KMS-11 (cell line): ENCODE measurements around the gene PCCB.

Experiments
- H2AFZ ChIP-seq: fragments of 200-600 bp; sonication (generic); 2 replicates; pipeline ENCODE4 v1.6.1; 2016; ENCODE audit warnings: antibody characterized with exemption, mixed run types, low read depth
- H3K27ac ChIP-seq: fragments of 200-600 bp; sonication (generic); 2 replicates; pipeline ENCODE4 v1.6.1; 2016; ENCODE audit warnings: mild to moderate bottlenecking, mixed run types
- H3K27me3 ChIP-seq: fragments of 200-600 bp; sonication (generic); 2 replicates; pipeline ENCODE4 v1.6.1; 2017; ENCODE audit warnings: mild to moderate bottlenecking, low read depth, mixed run types, moderate library complexity; ENCODE audit not compliant: insufficient read depth
- H3K36me3 ChIP-seq: fragments of 200-600 bp; sonication (generic); 2 replicates; pipeline ENCODE4 v1.6.1; 2017; ENCODE audit warnings: mild to moderate bottlenecking, mixed run types; ENCODE audit not compliant: insufficient read depth
- H3K4me1 ChIP-seq: fragments of 200-600 bp; sonication (generic); 2 replicates; pipeline ENCODE4 v1.6.1; 2016; ENCODE audit warnings: mild to moderate bottlenecking, low read depth, mixed run types; ENCODE audit not compliant: poor library complexity, severe bottlenecking
- H3K4me2 ChIP-seq: fragments of 200-600 bp; sonication (generic); 2 replicates; pipeline ENCODE4 v1.7.0; 2016; ENCODE audit warnings: mild to moderate bottlenecking, mixed run types
- H3K4me3 ChIP-seq: fragments of 200-600 bp; sonication (generic); IDR thresholded peaks from 2 replicates; pipeline ENCODE4 v1.6.1; 2017; ENCODE audit warnings: low read depth, low read length, mixed read lengths; ENCODE audit not compliant: insufficient read depth
- H3K79me2 ChIP-seq: fragments of 200-600 bp; sonication (generic); 2 replicates; pipeline ENCODE4 v1.6.1; 2016; ENCODE audit warnings: low read depth, mixed run types; ENCODE audit not compliant: insufficient read depth
- H3K9ac ChIP-seq: fragments of 200-600 bp; sonication (generic); 2 replicates; pipeline ENCODE4 v1.6.1; 2016; ENCODE audit warnings: mild to moderate bottlenecking, mixed run types
- H4K20me1 ChIP-seq: fragments of 200-600 bp; sonication (generic); 2 replicates; pipeline ENCODE4 v1.6.1; 2016; ENCODE audit warnings: mild to moderate bottlenecking, mixed run types; ENCODE audit not compliant: insufficient read depth
- CTCF ChIP-seq: fragments of 200-600 bp; sonication (generic); conservative IDR thresholded peaks from 2 replicates; pipeline ENCODE4 v1.6.1; 2017; ENCODE audit warnings: low read depth, mild to moderate bottlenecking, antibody characterized with exemption, low read length, moderate library complexity, mixed read lengths

Gene PCCB

GRCh38 chr3:136336329-136337100 lies 86.4 kb downstream of the PCCB start:
- Histone ChIP-seq H3K4me1 (peaks cover 15% of the 10 kb centered on the region), H4K20me1 (no peaks in the 10 kb centered on the region), H2AFZ (no peak overlapping the region), H3K36me3 (peaks cover 3% of the 10 kb centered on the region; the same call in 1 of the 2 replicates), H3K4me2 (no peak overlapping the region), H3K27ac (no peak overlapping the region), H3K9ac (no peak overlapping the region), H3K4me3 (no peak overlapping the region), H3K79me2 (no peaks in the 10 kb centered on the region), H3K27me3 (no peaks in the 10 kb centered on the region)
- no peak for TF ChIP-seq CTCF

GRCh38 chr3:136343446-136343845 lies 93.3 kb downstream of the PCCB start:
- Histone ChIP-seq H3K4me3 (no peak overlapping the region), H2AFZ (no peak overlapping the region), H4K20me1 (no peaks in the 10 kb centered on the region), H3K79me2 (no peaks in the 10 kb centered on the region), H3K4me2 (no peak overlapping the region), H3K27ac (no peak overlapping the region), H3K9ac (no peak overlapping the region), H3K27me3 (no peaks in the 10 kb centered on the region), H3K36me3 (no peaks in the 10 kb centered on the region; the same call in 1 of the 2 replicates), H3K4me1 (no peaks in the 10 kb centered on the region)
- TF ChIP-seq CTCF: no peak

GRCh38 chr3:136343873-136344555 lies 93.9 kb downstream of the PCCB start:
- no peak overlapping the region for H3K27ac ChIP-seq
- H3K36me3 ChIP-seq: no peaks in the 10 kb centered on the region; the same call in 1 of the 2 replicates
- H3K4me1 ChIP-seq: no peaks in the 10 kb centered on the region
- H3K4me3 ChIP-seq: no peak overlapping the region
- TF ChIP-seq CTCF: no peak
- H3K4me2 ChIP-seq: no peak overlapping the region
- H3K9ac ChIP-seq: no peak overlapping the region
- H4K20me1 ChIP-seq: no peaks in the 10 kb centered on the region
- H3K79me2 ChIP-seq: 0 out of 2 replicates have a peak, but pooled peaks cover 4% of the 10 kb centered on the region
- no peak overlapping the region for H2AFZ ChIP-seq
- no peaks in the 10 kb centered on the region for H3K27me3 ChIP-seq

GRCh38 chr3:136346486-136346885 lies 96.3 kb downstream of the PCCB start:
- no peak overlapping the region for H3K4me2 ChIP-seq
- TF ChIP-seq CTCF: no peak
- no peak overlapping the region for H2AFZ ChIP-seq
- no peak overlapping the region for H3K9ac ChIP-seq
- no peaks in the 10 kb centered on the region for H3K36me3 ChIP-seq
- no peak overlapping the region for H3K4me3 ChIP-seq
- H3K27me3 ChIP-seq: no peaks in the 10 kb centered on the region
- no peaks in the 10 kb centered on the region for H4K20me1 ChIP-seq
- 0 out of 2 replicates have a peak, but pooled peaks cover 4% of the 10 kb centered on the region for H3K79me2 ChIP-seq
- no peaks in the 10 kb centered on the region for H3K4me1 ChIP-seq
- H3K27ac ChIP-seq: no peak overlapping the region
